TTC549 (cell line): Measurements from ENCODE around the gene SEMA5B.

Source experiments
- FAIRE-seq: peaks from 2 replicates; lab custom pipeline; 2012; peaks lifted over from hg19 to GRCh38; lab: Jason Lieb, UNC

The SEMA5B gene

GRCh38 chr3:123027292-123028232 lies at the start of gene SEMA5B:
Gene SEMA5B, minus strand, starts transcription at chr3:123027763. Its CDS starts 66,500 bp downstream, at chr3:122961263.
- FAIRE-seq, result no peak

- no peak for FAIRE-seq
Observed at GRCh38 chr3:123076496-123077418, 49.2 kb upstream of the SEMA5B start.

- FAIRE-seq, result no peak
Observed at GRCh38 chr3:123076112-123076495, 48.5 kb upstream of the SEMA5B start.

GRCh38 chr3:123075359-123075758 lies 47.8 kb upstream of the SEMA5B start:
- FAIRE-seq, result no peak

- no peak for FAIRE-seq
Observed at GRCh38 chr3:123072564-123072963, 45.0 kb upstream of the SEMA5B start.

GRCh38 chr3:123072152-123072551 lies 44.6 kb upstream of the SEMA5B start:
- FAIRE-seq, result no peak

- no peak for FAIRE-seq
Observed at GRCh38 chr3:123071581-123071980, 44.0 kb upstream of the SEMA5B start.

GRCh38 chr3:123071146-123071545 lies 43.6 kb upstream of the SEMA5B start:
- FAIRE-seq, result no peak

- no peak for FAIRE-seq
Observed at GRCh38 chr3:123070510-123070909, 42.9 kb upstream of the SEMA5B start.

- FAIRE-seq, result no peak
Observed at GRCh38 chr3:123068601-123069381, 41.2 kb upstream of the SEMA5B start.

- FAIRE-seq, result no peak
Observed at GRCh38 chr3:123067689-123068600, 40.4 kb upstream of the SEMA5B start.

- FAIRE-seq, result no peak
Observed at GRCh38 chr3:123066896-123067688, 39.5 kb upstream of the SEMA5B start, which contains the start of gene PDIA5. Gene PDIA5, plus strand, starts transcription at chr3:123067025. Its CDS starts 140 bp downstream, at chr3:123067165.

GRCh38 chr3:123066599-123066895 lies 39.0 kb upstream of the SEMA5B start:
- no peak for FAIRE-seq

- no peak for FAIRE-seq
Observed at GRCh38 chr3:123064914-123065313, 37.4 kb upstream of the SEMA5B start.

- no peak for FAIRE-seq
Observed at GRCh38 chr3:123064506-123064905, 36.9 kb upstream of the SEMA5B start.

GRCh38 chr3:123063034-123063433 lies 35.5 kb upstream of the SEMA5B start:
- FAIRE-seq, result no peak

GRCh38 chr3:123061856-123062255 lies 34.3 kb upstream of the SEMA5B start:
- no peak for FAIRE-seq

- FAIRE-seq, result no peak
Observed at GRCh38 chr3:123060054-123060453, 32.5 kb upstream of the SEMA5B start.

GRCh38 chr3:123058505-123058904 lies 30.9 kb upstream of the SEMA5B start:
- FAIRE-seq, result no peak

- no peak for FAIRE-seq
Observed at GRCh38 chr3:123055352-123055751, 27.8 kb upstream of the SEMA5B start.
